GM21786 (cell line): ENCODE measurements around the gene TNXB.
"Not testable (repeated sequence)": the region's sequence is repeated elsewhere in the genome, so short reads cannot be mapped to it uniquely, and the experiment has no call there.

Source experiments
- ATAC-seq: cut with Tn5 transposase; IDR thresholded peaks from one replicate; pipeline ENCODE4 v1.9.1; 2021; ENCODE audit not compliant: unreplicated experiment

The TNXB gene

DNA sequence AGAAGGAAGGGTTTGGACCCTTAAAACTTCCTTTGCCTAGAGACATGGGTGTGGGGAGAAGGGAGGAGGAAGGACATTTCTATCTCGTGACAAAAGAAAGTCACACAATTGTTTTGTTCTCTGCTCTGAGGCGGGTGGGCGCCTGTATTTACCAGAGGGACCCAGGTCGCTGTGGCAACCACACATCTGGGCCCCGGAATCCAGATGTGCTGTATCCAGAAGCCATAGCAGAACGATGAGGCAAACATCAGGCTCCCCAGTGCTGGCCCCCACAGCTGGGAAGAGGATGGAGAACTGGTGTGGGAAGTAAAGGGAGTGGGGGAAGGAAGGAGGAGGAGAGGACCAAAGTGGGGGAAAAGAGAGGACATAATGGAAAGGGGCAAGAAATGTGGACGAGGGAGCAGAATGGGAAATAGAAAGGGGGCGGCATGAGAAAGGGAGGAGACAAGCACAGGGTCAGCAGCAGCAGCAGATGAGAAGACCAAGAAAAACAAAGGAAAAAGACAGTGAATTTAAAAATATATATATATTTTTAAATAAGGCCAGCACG, 3.4 kb upstream of the TNXB start:
- ATAC-seq, result no peak

DNA sequence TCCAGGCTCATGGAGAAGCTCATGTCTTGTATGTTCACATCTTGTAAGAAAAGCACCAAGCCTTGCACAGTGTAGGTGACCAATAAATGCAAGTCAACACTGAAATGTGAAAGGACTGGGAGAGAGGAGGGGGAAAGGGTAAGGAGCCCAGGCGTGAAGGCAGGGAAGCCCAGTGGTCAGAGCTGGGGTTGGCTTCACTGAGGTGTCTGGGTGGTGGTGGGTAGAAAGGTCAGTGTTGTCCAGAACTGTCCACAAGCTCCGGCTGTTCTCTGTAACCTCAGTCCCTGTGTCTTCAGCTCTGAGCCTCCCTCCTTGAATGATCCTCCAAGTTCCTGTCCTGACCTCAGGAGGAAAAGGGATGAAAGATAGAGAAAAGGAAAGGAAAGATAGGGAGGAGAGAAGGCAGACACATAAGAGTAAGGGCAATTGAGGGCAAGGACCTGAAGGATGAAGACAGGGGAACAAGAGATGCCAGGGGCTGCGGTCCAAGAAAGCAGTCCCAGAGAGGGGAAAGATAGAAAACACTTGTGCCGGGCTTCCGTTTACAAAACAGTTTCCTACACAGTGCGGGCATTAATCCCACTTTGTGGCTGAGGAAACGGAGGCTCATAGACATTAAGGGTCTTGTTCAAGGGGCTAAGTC, 2.4 kb upstream of the TNXB start:
- ATAC-seq, result no peak

DNA sequence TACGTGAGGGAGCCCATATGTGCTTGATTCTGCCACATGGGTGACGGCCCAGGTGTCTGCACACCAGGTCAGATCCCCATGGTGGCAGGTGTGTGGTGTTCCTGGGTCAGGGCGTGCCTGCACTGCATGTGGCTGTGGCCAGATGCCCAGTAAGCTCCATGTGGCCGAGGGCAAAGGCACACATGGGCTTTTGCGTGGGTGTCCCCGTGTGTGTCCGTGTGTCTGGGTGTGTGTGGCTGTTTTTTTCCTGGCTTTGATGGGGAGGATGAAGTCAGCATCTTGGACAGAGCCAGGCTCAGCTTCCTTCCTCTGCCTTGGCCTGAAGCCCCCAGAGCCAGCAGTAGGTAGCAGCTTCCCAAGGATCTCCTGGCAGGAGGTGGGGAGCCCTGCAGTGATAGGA, 1.5 kb upstream of the TNXB start:
- no peak for ATAC-seq

DNA sequence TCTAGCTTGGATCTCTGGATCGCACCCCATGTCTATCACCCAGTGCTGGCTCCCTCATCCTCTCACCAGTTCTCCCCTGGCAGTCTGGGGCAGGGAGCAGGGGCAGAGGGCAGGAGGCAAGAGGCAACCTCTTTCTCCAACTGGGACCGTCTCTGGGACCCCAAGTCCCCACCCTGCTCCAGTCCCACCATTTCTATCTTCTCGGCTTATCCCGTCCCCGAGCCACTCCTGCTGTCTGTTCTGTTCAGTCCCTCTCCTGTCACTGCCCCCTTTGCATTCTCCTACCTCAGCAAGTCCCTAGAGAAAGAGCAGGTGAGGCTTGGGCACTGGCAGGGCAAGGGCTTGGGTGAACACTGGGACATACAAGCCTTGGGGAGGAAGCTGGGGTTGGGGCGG, 625 bp upstream of the TNXB start:
- ATAC-seq, result no peak

DNA sequence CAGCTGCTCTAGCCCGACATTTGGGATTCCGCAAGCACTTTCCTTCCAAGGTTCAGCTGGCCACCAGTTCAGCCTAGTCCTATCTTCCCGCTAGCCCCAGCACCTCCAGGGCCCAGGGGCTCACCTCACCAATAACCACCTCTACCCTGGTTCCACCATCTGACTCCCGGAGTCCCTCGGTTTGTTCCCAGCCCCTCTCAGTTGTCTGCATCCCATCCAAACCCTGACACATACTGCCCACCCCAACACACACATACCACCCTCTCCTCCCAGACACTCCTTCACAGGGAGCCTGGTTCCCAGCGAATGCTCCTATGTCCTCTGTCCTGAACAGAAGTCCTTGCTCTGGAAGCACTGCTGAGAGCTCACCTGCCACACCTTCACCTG, 418 bp downstream of the TNXB start:
- no peak for ATAC-seq

DNA sequence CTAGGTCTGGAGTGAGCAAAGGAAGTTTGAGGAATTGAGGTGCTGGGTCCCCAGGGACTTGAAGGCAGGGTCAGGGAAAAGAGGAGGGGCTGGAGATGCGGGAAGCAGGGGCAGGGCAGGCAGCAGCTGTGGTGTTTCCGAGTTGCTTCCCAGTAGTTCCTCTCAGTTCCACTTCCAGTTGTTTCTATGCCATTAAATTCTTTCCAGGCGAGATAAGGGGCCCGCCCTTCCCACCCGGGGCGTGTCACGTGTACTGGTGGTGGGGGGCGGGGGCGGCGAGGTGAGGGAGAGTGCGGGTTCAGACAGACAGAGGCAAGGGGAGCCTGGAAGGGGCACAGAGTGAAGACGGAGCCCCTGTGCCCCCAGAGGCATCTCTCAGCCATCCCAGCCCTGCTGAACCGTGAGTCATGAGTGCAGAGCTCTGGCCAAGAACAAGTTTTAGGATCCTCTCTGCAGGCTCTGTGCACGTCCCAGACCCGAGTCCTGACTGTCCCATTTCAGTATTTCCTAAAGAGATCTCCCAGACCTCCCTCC, 977 bp downstream of the TNXB start:
- ATAC-seq, result no peak

DNA sequence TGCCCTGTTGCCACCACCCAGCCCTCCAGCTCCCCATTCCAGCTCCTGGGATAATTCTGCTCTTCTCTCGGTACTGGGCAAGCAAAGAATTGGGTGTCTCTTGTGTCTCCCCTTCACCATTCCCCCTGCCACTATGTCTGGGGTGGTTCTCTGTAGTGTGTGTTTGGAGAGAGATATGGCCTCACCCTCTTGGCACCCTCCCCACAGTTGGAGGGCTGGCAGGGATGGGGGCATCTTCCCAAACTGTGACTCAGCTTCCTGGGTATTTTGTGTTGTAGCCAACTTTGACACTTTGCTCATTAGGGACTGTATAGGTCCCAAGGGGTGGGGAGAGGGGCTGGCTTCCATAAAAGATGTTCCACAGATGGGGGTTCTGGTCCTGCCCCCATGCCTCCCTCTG, 1.7 kb downstream of the TNXB start:
- ATAC-seq, result no peak

DNA sequence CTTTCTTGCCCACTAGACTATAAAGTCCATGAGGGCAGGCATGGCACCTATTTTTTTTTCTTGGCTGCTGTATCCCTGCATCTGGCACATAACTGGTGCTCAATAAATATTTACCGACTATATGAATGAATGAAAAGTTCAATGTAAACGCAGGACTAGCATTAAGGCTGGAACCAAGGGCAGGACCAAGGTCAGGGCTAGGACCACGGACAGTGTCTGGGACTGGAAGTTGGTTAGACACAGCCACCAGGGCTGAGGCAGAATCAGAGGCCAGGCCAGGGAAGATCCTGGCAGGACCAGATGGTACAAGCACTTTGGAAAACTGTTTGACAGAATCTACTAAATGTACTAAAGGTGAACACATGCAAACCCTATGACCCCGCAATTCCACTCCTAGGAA, 3.7 kb downstream of the TNXB start:
- ATAC-seq, result no peak

DNA sequence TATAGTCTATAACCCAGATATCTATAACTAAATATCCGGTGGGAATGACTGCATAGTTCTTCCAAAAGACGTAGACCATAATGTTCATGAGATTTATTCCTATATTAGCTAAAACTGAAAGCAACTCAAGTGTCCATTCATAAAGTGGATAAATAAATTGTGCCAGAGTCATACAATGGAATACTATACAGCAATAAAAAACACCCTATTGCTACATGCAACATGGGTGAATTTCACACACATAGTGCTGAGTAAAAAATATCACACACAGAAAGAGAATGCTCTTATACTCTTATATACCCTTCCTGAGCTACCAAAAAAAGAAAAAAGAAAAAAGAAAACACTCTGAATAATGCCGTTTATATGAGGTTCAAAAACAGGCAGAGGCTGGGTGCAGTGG, 6.9 kb downstream of the TNXB start:
- no peak for ATAC-seq

DNA sequence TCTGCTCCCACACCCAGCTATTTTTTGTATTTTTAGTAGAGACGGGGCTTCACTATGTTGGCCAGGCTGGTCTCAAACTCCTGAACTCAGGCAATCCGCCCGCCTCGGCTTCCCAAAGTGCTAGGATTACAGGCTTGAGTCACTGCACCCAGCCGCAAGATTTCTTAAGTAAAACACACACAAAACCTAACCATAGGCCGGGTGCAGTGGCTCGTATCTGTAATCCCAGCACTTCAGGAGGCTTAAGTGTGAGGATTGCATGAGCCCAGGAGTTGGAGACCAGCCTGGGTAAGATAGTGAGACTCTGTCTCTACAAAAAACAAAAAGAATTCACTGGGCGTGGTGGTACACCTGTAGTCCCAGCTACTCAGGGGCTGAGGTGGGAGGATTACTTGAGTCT, 8.9 kb downstream of the TNXB start:
- ATAC-seq, result not testable (repeated sequence)

DNA sequence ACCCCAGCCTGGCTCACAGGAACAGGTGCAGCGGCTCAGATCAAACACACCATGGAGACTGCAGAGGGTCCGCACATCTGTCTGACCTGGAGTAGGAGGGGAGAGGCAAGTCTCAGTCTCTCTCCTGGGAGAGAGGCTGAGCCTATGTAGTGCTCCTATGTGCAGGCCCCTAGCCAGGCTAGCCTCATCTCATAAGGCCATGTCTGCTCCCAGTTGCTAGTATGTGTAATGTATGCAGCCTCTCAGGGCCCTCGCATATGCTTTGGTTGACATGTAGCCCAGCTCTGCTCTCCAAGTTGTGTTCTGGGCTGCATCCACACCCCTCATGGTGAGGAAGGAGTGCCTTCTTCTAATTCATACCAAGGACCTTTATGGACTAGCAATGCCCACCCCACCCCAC, 11.8 kb downstream of the TNXB start:
- ATAC-seq, result no peak

DNA sequence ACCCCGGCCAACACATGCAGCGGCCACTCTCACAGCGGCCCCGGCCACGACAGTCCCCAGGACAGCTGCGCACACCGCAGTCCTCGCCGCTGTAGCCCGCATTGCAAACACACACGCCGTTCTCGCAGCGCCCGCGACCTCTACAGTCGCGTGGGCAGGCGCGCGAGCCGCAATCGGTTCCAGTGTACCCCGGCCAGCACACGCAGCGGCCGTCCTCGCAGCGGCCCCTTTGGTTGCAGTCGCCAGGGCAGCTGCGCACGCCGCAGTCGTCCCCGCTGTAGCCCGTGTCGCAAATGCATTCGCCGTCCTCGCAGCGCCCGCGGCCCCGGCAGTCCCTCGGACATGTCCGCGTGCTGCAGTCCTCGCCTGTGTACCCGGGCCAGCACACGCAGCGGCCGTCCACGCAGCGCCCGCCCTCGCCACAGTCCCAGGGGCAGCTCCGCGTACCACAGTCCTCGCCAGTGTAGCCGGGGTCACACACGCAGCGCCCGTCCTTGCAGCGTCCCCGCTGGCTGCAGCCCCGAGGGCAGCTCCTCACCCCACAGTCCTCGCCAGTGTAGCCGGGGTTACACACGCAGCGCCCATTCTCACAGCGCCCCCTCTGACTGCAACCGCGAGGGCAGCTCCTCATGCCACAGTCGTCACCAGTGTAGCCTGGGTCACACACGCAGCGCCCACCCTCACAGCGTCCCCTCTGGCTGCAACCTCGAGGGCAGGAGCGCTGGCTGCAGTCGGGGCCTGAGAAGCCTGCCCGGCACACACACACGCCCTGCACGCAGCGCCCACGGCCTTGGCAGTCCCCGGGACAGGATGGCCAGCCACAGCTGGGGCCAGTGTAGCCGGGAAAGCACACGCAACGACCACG, 12.5 kb downstream of the TNXB start:
- ATAC-seq, result no peak

DNA sequence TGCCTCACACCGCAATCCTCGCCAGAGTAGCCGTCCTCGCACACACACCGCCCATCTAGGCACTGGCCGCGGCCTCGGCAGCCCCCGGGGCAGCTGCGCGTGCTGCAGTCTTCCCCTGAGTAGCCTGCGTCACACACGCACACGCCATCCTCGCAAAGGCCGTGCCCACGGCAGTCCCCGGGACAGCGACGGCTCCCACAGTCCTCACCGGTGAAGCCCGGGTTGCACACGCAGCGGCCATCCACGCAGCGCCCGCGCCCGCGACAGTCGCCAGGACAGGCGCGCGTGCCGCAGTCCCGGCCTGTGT, 13.1 kb downstream of the TNXB start:
- ATAC-seq, result no peak

DNA sequence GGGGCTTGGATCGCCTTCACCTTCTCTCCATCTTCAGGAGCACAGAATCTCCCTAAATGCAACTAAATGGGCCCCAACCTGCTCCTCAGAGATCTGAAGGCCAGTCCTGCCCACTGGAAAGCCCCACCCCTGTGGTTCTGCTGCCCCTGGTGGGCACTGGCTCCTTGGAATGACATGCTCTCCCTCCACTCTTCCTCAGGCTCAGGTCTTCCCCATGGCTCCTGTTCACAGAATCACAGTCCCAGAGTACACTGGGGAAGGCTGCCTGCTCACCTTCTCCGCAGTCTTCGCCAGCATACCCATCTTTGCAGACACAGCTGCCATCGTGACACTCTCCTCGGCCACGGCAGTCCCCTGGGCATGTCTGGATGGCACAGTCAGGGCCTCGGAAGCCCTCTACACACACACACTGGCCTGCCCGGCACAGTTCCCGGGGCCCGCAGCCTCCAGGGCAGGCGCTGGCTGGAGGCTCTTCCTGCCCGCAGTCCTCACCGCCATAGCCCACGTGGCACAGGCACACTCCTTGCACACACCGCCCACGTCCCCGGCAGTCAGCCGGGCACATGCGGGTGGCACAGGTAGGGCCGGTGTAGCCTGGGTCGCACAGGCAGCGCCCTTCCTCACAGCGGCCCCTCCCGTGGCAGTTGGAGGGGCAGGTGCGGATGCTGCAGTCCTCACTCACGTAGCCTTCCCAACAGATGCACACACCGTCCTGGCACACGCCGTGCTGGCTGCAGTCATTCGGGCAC, 13.6 kb downstream of the TNXB start:
- no peak for ATAC-seq

DNA sequence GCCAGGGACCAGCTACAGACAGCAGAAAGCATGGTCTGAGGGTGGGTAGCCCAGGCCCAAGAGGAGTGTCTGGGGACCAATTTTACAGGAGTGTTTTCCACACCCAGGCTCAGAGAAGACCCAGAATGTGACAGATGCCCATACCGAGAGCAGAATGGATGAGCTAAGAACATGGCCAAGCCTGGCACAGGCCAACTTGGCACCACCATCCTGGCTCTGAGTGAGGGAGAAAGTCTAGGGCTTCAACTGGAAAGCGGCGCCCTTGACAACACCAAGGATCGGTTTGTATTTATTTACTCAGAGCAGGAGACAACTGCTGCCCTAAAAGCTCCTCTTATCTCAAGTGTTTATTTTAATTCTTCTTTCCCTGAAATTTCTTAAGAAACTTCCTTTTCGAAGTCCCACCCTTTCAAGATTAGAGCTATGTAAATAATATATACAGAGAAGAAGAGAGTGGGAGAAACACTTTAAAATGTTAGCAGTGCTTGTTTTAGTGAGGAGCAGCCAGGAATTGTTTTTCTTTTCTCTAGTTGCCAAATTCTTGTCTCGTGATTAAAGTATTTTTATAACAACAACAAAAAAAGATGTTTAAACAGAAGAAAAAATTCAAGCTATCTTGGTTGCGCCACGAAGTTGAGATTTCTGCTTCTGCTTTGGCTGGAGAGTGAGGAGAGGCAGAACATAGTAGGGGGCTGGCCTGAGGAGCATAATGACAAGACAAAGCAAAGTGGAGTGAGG, 16.2 kb downstream of the TNXB start:
- no peak for ATAC-seq

DNA sequence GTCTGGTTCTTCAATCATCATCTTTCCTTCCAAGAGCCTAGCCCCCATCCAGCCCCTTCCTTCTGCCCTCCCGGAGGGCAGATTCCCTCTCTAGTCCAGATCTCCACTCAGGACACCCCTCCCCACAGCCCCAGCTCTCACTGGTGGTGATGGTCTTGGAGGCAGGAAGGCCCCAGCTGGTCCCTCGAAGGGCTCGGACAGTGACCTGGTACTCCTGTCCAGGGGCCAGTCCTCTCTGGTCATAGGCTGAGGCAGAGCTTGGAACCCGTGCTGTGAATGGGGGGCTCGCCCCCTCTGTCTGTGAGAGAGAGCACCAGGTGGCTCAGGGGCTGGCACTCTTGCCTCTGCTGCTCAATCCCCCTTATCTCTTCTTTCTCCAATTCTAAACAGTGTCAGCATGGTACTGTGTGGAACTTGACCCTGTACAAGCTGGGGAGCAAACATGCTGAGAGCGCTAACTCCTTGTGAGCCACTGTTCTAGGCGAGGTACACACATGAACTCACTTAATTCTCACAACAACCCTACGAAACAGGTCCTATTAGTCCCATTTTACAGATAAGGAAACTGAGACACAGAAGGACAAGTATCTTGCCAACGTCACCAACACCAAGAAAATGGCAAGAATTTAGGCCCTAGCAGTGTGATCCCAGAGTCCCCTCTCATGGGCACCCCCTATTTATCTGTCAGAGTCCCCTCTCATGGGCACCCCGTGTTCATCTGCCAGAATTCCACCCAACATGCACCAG, 19.9 kb downstream of the TNXB start:
- ATAC-seq, result no peak

DNA sequence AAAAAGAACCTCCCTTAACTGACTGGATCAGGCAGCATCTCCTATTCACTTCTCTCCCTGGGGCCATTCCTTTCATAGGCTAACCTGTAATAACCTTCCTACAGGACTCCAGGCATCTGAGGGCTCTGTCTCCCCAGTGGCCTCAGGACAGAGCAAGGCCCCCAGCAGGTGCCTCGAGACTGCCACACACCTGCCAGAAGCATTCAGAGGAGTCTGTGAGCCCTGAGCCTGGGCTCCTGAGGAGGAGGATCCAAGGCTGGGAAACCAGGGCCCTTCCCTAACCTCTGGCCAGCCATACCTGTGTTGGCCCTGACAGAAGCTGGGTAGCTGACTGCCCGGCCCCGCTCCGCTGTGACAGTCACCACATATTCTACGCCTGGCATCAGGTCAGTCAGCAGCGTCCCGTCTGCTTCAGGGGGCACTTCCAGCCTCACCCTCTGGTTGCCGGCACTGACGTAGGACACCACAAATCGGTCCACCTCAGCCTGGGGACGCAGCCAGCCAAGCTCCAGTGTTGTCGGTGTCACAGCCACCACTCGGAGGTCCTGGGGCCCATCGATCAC, 20.6 kb downstream of the TNXB start:
- ATAC-seq, result no peak

DNA sequence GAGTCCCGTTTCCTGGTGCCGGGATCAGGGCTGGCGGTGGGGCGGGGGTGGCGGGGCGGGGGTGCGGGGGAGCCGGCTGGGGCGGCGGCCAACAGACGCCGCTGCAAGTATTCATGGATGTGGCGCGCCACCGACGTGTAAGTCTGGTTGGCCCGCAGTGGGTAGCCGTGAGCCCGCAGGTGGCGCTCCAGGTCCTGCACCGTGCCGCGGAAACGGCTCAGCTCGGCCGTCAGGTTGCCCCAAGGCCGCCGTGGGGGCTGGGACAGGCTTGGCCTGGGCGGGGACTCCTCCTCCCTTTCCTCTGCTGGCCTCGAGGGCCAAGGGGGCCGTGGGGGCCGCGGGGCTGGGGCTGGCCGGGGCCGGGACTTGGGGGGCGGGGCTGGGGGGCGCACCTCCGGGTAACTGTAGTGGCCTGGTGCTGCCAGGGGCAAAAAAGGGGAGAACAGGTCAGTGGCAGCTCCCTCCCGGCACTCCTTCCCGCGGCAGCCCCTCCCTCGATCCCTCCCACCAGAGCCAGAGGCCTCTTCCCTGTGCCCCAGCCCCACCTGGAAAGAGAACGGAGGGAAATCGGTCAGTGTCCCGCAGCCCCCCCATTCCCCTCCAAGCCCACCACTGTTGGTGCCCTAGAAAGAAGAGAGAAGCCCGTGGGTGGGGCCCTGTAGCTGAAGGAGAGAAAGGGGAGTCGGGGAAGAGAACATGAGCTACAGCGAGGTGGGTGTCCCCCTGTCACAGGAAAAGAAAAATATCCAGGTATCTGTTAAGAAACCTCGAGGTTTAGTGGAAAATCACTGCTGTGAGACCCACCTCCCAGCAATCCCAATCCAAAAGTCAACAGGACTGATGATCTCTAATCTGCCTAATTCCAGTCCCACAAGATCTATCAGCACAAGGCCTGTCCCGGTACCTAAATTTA, 21.3 kb downstream of the TNXB start:
- ATAC-seq, result no peak
